PFSK-1 (cell line): ENCODE data around the gene ZNF747.

Experiments
- POLR2AphosphoS5 ChIP-seq: IDR thresholded peaks from 2 replicates; pipeline ENCODE4 v1.6.1; 2012; ENCODE audit warnings: low read depth, mild to moderate bottlenecking, control low read depth, low read length, moderate library complexity
- REST ChIP-seq, 2 experiments: IDR thresholded peaks; 2 replicates each; pipeline versions ENCODE4 v1.6.1 to v1.8.0; 2011 to 2012; ENCODE audit warnings: low read depth in 2 of 2, low read length in 2 of 2, control low read depth in 1 of 2, inconsistent platforms in 1 of 2, mild to moderate bottlenecking in 1 of 2, moderate library complexity in 1 of 2; ENCODE audit not compliant: insufficient read depth in 1 of 2

- TF ChIP-seq POLR2AphosphoS5 (no peak), REST (IDR thresholded peaks at IDR 0.05; ENCODE audit: insufficient read depth in 1 of 2, low read depth in 2 of 2, low read length in 2 of 2) (no peak)
These were observed 25.0 kb upstream of the ZNF747 start for GRCh38 chr16:30559690-30560089.
